Activated CD4-positive, alpha-beta T cell treated with anti-CD3 and anti-CD28 coated beads, Interleukin-10, Interleukin-2, amounts not matched to agents 100 ng/mL and 50 ng/mL, durations not matched to agents 16 hours and 8 hours (primary cell): Measurements from ENCODE around the gene KCNG4.
"Not testable (repeated sequence)": the region's sequence is repeated elsewhere in the genome, so short reads cannot be mapped to it uniquely, and the experiment has no call there.

Source experiments
- DNase-seq: peaks from one replicate; pipeline ENCODE4 v3.0.0-alpha.2; 2020

The KCNG4 gene

DNA sequence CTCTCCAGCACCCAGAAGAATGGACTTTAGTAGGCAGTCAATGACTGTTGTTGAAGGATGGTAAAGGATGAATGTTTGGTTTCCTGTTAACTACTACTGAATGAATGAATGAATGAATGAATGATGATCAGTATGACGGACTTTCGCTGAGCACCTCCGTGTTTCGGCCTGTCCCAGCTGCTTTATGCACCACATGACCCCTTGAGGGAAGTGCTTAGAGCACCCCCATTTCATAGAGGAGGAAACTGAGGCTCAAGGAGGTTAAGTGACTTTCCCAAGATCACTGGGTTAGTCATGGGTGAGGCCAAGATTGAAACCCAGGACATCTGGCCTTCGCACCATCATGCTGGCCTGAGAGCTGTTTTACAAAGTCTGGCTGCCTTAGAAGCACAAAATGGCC is 6.8 kb downstream of the KCNG4 start:
- no peak for DNase-seq

DNA sequence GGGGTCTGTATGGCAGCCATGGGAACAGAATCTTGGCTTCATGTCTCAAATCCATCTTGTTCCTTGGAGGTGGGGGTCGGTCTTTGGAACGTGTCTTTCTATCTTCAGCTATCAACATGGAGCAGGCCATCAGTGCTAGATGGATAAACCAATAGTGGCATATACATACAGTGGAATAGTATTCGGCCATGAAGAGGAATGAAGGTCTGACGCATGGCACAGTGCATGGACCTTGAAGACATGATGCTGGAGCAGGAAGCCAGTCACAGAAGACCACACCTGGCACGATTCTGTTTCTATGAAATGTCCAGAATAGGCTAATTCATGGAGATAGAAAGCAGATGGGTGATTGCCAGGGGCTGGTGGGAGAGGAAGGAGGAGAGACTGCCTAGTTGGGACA is 7.8 kb downstream of the KCNG4 start:
- DNase-seq: no peak

DNA sequence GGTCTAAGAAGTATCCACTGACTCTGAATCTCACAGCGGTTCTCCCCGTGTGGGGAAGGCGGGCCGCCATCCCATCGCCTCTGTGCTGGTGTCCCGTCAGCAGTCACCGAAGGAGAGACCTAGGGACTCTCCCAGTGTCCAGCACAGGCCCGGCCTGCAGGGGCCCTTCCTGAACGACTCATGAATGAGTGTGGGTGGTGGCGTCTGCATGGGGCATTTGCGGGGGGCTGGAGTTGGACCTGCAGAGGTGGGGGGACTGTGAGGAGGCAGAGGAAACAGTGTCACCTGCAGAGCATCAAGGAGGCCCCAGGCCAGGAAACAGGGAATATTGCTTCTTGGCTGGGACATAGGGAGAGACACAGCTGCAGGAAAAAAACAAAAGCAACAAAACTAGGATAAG is 10.3 kb downstream of the KCNG4 start:
- DNase-seq: no peak

DNA sequence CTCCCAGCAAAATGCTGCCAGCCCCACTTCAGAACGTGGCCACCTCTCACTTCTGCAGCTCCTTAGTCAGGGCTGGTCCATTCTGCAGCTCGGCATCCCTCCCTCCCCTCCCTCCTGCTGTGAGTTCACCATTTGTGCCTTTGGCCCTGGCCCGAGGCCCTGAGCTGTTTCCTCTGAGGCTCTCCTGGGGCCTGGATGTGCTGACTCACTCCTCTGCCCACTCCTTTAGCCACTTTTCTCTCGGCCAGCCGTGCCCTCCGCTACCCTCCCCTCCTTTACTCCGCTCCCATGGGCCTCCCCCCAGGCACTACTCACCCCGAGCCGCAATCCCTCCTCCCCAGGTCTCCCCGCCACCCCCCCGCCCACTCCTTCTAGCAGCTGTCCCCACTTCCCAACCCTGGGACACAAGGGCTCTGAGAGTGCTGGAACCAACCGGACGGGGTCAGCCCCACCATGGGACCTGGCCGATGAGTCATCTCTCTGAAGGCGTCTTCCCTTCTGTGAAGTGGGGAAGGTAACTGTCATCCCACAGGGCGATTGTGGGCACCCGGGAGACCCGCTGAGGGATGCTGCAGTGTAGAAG is 11.5 kb downstream of the KCNG4 start:
- DNase-seq: no peak

DNA sequence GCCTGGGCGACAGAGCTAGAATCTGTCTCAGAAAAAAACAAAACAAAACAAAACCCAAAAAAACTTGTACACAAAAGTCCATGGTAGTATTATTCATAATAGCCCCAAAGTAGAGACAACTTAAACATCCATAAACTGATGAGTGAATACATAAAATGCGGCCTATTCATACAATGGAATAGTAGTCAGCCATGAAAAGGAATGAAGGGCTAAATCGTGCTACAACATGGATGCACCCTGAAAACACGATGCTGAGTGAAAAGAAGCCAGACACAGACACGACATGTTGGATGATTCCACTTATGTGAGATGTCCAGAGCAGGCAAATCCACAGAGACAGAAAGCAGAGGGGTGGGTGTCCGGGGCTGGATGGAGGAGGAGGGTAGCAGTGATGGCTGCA is 12.3 kb downstream of the KCNG4 start:
- DNase-seq: no peak

DNA sequence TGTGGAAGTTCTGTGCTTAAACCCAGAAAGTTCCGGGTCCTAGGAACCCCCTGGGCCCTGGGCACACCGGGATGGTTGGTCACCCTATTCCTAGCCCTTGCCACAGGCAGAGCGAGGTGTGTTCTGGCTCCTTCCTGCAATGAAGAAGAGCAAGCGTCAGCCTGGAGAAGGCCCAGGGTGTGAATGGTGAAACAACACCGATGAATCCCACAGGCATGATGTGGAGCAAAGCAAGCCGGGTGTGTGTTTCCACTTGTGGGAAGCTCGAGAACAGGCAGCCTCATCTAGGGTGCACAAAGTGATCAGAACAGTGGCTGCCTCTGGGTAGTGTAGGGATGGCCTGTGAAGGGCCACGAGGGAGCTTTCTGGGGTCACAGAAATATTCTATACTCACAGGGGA is 13.8 kb downstream of the KCNG4 start:
- DNase-seq: no peak

DNA sequence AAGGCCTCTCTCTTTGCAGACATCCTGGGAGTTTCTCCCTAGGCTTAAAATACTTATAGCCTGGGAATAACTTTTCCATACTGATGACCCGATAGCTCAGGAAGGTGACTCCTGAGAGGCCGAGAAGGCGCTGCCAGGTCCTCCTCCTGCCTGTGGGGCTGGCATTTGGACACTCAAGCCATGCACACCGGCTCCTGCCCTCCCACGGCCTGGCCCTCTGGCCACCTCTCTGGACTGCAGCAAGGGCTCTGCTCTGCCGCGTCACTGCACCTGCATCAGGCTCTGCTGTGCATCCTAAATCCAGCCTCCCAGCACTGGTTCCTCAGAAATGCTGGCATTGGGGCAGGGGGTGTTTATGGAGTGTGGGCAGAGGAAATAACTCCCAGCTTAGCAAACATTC is 14.2 kb downstream of the KCNG4 start:
- DNase-seq: no peak

DNA sequence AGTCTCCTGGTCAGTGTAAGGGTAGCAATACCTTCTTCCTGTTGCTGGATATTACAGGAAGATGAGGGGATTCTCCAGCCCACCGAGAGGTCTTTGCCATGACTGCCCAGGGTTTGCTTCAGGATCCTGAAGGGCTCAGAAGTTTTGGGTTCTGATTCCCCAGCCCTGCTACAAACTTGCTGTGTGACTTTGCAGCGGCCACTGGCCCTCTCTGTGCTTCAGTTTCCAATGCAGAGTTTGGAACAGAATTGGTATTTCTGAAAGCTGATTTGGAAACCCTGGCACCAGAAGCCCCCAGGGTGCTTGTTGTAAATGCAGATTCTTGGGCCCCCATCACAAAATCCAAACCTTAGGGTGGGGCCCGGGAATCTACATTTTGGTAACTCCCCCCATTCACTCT is 14.7 kb downstream of the KCNG4 start:
- no peak for DNase-seq

DNA sequence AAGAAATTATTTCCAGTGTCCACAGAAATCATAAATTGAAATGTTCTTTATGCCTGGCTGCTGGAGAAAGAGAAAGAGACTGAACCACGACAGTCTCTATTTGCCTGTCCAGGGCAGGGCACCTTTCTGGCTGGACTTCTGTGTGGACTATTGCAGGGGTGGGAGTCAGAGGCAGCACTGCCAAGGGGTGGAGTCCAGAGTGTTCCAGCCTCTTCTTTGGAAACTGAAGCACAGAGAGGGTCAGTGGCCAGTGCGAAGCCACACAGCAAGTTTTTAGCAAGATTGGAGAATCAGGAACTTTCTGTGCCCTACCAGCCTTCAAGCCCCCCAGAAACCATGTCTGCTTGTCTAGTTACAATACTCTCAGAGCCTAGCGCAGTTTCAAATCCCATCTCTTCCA is 15.3 kb downstream of the KCNG4 start:
- no peak for DNase-seq

DNA sequence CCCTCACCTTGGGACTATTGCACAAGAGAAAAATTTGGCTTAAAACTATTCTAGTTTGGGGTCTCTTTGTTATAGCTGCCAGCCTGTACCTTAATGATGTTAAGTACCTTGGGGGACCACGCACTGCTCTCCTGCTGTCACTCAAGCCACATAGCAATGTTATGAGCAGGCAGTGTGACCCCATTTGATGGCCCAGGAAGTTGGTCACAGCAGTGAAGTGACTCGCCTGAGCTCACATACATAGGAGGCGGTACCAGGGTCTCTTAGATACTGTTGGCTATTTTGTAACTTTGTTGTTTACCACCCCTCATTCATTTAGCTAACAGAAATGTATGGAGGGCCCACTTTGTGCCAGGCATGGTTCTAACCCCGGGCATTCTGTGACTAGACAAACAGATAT is 16.4 kb downstream of the KCNG4 start:
- DNase-seq: no peak

DNA sequence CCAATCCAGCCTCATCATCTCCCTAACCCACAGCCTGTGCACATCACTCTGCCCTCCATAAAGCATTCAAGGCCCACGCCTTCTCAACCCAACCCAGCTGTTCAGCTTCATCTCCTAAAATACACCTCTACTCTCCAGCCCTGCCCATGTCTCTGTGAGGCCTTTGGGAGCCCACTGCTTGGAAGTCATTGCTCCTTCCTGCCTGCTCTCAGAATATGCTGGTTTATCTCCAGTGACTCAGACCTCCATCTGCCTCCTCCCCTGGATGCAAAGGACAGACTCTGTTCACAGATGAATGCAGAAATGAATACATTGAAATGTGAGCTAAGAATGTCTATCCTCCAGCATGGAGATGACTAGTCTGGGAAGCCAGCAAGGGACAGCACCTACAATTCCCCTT is 19.0 kb downstream of the KCNG4 start:
- DNase-seq: no peak

DNA sequence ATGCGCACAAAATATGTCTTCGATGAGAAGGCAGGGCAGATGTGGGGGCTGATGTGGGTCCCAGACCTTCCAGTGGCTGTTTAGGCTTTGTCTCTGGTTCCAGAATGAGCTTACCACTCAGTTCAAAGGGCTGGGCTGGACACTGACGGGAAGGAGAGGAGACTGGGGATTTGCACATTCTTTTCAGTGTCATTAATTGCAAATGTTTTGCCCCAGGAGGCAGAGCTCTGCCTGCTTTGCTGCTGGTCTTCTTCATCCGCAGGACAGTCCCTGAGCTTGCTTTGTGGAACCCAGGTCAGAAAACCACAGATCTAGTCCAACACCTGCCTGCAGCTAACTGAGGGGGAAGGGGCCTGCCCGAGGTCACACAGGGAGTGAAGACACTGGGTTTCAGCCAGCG is 20.9 kb downstream of the KCNG4 start:
- no peak for DNase-seq

DNA sequence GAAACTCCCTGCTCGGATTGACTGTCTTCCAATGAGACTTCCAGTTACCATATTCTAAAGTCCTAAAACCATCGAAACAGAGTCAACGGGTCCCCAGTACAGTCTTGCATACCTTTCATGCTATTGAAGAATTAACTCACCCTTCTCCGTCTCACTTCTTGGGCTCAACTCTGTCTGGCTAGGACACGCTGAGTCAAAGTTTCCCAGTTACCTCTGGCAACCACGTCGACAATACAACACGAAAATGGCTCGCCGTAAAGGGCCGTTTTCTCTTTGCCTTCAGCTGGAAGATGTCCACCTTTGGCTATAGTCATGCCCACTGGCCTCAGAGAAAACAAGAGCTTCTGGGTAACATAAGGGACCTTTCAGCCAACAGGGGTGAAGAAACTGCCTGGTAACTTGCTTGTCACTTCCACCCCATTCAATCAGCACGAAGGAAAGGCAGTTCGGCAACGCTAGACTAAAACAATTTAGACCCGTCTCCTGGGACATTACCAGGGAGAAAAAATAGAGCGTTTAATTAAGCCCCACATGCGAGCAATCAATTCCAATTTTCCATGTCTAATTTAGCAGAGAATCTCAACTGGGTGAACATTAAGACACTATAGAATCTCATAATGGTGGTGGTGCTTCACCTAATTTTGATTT is 21.5 kb downstream of the KCNG4 start:
- DNase-seq: no peak

DNA sequence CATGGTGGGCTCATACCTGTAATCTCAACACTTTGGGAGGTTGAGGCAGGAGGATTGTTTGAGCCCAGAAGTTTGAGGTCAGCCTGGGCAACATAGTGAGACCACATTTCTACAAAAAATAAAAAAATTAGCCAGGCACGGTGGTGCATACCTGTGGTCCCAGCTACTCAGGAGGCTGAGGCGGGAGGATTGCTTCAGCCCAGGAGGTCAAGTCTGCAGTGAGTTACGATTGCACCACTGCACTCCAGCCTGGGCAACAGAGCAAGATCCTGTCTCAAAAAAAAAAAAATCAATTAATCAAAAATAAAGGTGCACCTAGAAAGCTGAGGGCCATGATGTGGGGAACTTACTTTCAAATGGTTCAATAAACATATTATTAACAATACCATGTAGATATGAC is 23.7 kb downstream of the KCNG4 start:
- not testable (repeated sequence) for DNase-seq

DNA sequence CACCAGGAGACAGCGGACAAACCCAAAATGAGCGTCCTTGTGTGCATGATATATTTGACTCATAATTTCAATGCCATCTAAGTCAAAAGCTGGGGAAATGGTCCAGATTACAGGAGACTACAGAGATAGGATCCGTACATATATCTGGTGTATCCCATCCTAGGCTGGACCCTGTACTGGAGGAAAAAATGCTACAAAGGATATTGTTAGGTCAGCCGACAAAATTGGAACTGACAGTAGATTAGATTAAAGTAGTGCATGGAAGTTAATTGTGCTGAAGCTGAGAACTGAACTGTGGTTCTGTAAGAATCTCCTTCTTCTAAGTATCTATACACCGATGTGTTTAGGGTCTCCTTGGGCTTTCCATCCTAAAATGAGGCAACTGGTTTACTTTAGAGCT is 24.3 kb downstream of the KCNG4 start:
- DNase-seq: no peak

DNA sequence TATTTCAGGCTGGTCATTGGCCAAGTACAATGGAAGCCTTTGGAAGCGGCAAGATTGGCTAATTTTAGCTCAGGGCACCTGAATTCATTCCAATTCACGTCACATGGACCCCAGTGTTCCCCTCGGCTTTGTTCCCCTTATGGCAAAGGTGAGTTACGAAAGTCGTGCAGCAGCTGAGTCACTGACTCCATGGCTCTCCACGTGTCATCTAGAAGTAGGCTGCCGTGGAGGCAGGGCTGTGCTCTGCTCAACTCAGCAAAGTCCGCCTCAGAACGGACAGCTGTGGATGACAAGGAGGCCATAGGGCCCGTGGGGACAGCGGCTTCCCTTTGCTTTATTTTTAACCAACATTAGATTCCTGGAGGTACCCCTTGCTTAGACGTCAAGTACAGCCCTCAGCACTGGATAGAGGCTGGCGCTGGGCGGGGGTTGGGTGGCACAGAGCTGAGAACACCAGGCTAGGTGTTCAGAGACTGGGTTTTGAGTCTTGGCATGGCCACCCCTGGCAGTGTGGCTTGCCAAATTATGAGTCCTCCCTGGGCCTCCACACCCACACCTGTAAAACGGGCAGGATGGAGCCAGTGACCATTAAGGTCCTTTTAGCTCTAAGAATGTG is 25.3 kb downstream of the KCNG4 start:
- no peak for DNase-seq

DNA sequence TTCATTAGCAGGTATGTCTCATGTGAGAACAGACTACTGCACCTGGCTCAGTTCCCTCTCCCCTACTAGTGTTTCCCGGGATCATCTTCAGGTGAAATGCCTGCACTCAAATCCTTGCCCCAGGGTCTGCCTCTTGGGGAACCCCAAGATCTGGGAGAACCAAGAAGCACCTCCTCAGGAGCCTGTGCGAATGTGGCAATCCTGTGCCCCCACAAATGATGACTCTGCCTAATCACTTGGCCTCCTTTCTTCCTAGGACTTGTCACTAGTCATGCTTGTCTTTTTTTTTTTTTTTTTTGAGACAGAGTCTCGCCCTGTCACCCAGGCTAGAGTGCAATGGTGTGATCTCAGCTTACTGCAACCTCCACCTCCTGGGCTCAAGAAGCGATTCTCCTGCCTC is 27.2 kb downstream of the KCNG4 start:
- DNase-seq: no peak

DNA sequence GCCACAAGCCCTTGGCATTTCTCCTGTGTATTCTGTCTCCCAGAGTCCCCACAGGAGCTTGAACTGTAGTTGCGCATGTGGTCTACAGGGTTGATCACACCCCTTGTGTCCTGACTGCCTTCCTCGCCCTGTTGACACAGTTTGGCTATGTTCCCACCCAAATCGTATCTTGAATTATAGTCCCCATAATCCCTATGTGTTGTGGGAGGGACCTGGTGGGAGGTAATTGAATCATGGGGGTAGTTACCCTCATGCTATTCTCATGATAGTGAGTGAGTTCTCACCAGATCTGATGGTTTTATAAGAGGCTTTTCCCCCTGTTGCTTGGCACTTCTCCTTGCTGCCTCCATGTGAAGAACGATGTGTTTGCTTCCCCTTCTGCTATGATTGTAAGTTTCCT is 27.7 kb downstream of the KCNG4 start:
- DNase-seq: no peak

DNA sequence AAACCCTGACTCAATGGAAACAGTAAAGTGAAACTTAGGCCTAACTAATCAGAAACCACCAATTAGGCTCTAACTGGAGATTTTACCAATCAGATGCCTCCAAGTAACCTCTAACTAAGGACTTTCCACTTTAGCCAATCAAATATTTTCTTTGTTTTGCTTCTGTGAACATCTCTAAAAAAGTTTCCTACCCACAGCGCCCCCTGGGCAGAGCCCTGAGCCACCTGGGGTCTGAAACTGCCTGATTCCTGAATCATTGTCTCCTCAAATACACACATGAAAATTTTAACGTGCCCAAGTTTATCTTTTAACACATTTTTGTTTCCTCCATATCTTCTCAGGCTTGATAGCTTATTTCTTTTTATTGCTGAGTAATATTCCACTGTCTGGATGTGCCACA is 29.8 kb downstream of the KCNG4 start:
- DNase-seq: no peak

DNA sequence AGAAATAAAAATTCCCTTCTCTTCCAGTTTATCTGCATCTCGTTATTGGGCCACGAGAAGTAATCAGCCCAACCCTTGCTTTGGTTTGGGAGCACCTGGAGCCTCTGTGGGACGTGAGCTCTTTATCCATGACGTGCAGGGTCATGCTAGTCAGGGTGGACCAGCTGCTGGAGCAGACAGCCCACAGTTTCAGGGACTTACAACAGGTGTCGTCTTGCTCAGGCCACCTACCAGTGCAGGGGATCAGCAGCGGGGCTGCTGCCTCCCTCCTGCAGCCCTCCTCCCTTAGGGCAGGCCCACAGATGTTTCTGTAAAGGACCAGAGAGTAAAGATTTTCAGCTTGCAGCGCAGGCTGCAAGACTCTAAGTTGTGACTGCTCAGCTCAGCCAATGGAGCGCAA is 31.9 kb downstream of the KCNG4 start:
- no peak for DNase-seq

DNA sequence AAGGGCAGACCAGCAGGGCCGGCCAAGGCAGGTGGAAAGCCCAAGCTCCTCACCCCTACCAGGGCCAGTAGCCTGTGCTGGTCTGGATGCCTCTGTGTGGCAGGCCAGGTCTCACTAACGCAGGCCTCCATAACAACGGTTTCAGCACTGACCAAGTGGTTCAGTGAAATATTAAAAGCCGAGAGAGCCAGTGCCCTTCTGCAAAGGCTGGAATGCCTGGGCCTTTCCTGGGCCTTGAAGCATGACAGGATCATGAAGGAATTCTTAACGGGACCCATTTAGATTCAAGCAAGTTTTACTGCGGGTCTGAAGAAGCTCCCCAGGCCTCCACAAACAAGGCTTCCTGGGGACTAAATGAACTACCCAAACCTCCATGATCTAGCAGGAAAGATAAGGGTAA is 32.6 kb downstream of the KCNG4 start:
- DNase-seq: no peak

DNA sequence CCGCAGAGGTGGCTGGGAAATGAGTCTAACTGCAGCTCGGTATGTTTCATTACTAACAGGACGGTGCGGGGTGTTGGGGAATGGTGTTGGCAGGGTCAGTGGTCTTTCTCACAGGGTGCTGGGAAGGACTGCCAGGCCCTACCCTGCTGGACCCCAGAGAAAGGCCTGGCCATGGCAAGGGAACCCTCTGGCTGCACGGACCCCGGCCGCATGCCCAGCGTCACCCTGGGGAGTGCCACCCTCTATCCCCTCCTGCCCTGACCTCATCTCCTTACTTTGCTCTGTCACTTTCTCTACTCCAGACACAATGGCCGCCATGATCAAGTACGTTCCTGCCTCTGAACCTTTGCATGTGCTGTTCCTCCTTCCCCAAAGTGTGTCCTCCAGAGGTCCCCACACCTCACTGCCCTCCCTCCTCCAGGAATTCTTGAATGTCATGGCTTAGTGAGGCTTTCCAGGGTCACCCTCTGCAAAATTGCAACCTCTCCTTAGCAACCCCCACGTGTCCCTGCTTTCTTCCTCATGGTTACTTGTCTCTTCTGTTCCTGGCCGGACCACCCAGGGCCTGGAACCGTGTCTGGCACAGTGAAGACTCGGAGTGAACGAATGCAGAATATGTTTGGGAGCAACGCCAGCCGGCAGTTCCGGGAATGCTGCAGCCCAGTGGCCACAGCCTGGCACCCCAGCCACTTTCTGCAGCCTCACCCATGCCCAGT is 33.7 kb downstream of the KCNG4 start:
- DNase-seq: no peak

DNA sequence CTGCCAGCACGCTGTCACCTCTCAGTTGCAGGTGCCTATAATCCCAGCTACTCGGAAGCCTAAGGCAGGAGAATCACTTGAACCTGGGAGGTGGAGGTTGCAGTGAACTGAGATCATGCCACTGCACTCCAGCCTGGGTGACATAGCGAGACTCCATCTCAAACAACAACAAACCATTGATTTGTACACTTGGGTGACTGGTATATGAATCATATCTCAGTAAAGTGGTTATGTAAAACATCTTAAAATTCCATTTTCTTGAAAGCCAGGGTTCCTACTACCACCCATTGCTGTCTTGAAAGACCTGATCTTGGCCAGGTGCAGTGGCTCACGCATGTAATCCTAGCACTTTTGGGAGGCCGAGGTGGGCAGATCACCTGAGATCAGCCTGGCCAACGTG is 34.7 kb downstream of the KCNG4 start:
- DNase-seq: not testable (repeated sequence)

DNA sequence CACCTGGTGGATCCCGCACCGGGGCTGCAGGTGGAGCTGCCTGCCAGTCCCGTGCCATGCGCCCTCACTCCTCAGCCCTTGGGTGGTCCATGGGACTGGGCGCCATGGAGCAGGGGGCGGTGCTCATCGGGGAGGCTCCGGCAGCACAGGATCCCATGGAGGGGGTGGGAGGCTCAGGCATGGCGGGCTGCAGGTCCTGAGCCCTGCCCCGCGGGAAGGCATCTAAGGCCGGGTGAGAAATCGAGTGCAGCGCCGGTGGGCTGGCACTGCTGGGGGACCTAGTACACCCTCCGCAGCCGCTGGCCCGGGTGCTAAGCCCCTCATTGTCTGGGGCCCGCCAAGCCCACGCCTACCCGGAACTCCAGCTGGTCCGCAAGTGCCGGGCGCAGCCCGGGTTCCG is 35.3 kb downstream of the KCNG4 start:
- DNase-seq: not testable (repeated sequence)
